NOMO-1 (cell line): Measurements from ENCODE around the gene HNRNPK.

Experiments
- DNase-seq, 2 experiments: peaks; one replicate each; lab custom pipeline; 2025; ENCODE audit not compliant: unreplicated experiment in 2 of 2; lab: John Stamatoyannopoulos, UW

HNRNPK gene

DNA sequence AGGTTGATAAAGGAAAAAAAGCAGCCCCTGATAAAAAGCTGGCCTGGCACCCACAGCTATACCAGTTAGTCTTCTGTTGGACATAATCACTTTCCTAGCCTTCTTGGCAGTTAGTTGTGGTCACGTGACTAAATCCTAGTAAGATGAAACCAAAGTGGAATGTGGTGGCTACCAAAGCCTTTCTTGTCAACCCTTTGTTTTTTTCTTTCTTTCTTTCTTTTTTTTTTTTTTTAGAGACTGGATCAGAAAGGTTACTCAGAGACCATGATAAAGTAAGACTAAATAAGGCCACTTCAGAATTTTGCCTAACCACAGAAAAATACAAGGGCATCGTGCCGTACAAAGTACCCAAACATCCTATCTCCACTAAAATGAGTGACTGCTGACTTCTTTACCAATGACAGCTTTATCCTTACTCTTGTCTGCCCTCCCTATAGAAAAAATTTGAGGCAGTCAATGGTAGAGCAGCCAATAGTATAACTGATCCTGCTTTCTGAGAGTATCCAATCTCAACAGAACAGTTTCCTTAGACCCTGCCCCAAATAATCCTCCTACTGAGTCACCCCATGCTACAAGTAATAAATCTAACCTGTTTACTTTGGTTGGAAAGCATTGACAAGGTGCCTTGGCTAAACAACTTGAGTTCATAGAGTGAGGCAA, 44.6 kb downstream of the HNRNPK start:
- no peak for DNase-seq

DNA sequence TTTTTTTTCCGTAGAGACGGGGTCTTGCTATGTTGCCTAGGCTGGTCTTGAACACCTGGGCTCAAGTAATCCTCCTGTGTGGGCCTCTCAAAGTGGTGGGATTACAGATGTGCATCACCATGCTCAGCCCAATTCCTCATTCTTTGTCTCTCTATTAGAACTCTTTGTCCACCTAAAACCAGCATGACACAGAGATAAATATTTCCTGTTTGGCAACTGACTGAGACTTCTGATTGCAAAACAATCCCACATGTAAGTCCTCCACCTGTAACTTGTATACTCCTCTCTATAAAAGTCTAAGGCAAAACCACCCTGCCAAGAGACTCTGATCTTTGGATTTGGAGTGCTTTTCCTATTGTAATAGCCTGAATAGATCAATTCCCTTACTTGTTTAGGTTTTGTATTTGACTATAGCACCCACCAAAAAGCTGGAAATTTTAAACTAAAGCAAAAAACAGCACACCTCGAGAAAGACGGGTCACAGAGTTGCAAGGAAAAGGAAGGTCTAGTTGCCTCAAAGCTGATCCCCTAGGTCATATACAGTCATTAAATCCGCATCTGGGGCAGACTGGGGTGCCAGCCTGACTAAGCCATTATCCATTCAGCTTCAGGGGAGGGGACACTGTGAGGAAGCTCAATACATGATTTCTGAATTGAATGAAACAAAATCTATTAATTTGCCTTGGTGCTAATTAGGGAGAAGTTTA, 45.3 kb downstream of the HNRNPK start:
- peak in 1 of 2 experiments; percentile 67 for DNase-seq

DNA sequence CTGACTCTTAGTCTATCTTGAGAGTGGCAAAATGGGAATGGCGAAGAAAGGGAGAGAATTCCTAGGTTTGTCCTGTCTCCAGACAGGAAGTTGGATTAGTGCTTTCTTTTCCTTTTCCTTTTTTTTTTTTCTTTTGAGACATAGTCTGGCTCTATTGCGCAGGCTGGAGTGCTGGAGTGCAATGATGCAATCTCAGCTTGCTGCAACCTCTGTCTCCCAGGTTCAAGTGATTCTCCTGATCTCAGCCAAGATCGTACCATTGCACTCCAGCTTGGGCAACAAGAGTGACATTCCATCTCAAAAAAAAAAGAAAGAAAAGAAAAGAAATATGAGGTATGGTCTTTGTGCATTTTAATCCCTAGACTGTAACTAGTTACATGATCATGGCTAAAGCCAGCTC, 46.2 kb downstream of the HNRNPK start:
- no peak for DNase-seq

DNA sequence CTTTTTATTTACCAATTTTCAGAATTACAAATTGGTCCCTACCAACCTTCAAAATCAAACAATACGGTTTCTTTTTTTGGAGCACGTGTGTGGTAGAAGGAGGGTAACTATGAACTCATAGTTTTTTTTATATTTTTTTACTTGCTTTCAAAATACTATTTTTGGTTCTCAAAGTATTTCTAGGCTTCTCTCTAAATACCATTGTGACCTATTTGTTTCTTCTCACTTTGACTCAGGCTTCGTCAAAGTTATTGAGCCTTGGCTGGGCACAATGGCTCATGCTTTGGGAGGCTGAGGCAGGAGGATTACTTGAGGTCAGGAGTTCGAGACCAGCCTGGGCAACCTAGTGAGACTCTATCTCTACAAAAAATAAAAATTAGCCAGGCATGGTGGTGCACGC, 47.2 kb downstream of the HNRNPK start:
- DNase-seq, result no peak

DNA sequence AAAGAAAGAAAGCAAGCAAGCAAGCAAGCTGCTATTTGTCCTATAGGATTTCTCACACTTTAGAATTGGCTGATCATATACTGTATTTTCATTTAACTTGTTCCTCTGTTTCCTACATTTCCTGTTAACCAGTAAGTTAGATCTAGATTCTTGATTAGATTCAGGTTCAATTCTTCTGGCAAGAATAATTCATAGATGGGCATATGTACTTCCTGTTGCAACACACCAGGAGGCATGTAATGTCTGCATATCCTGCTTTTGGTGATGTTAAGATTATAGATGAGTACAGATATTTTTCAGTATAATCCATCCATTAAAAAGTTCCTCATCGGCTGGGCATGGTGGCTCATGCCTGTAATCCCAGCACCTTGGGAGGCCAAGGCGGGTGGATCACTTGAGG, 48.0 kb downstream of the HNRNPK start:
- peak in 1 of 2 experiments; percentile 1 for DNase-seq

DNA sequence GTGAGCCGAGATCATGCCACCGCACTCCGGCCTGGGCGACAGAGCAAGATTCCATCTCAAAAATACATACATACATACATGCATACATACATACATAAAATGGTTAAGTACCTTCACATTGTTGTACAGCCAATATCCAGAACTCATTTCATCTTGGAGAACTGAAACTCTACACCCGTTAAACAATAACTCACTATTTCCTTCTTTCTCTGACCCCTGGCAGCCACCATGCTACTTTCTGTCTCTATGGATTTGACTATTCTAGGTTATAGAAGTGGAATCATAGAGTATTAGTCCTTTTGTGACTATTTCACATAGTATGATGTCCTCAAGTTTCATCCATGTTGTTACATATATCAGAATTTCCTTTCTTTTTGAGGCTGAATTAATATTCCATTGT, 49.1 kb downstream of the HNRNPK start:
- DNase-seq, result peak in 1 of 2 experiments; percentile 25

DNA sequence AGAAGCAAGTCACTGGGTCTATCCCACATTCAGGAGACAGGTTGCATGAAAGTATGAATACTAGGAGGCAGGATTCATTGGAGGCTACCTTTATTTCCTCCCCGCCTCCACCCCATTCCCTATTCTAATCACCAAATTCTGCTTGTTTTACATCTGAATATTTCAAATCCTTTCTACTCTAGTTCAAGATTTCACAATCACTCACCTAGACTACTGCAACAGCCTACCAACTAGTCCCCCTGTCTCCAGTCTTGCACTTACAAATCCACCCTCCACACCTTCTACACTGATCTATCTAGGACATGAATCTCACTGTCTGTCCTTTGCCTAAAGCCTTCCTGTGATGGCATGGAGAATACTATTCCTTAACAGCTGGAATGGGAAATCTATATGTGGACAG, 52.4 kb downstream of the HNRNPK start:
- DNase-seq, result no peak

DNA sequence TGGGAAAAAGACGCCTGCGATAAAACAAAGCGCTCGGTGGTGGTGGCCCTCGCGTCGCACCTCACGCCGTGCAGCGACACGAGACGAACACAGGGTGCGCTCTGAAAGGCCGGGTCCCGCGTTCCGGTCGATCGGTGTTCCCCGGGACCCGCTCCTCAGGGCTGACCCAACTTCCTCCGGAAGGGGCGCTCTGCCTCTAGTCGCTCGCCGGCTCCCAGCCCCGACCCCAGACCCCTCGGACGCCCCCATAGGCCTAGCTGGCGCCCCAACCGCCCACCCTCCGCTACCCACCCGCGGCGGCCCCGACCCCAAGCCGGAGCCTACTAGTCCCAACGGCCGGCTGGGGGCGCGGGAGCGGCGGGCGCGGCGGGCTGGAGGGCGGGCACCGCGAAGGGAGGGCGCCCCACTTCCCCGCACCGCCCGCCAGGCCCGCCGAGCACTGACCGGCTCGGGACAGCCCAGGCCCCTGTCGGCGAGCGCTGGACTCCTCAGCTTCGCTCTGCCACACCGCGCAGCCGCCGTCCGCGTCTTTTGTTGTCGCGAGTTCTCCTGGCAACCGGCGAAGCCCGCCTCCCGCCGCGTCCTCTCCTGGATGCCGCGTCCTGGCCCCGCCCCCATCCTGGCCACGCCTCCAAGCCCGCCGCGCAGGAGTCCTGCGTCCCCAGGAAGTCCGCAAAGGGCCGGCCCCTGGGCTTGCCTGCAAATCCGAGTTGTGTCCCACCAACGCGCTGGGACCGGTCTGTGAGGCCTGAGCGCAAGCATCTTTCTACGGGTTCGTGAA, 58.9 kb downstream of the HNRNPK start, which contains the start of gene KIF27:
KIF27 (minus strand) TSS at position 506 of the 781 bp plus-strand sequence. CDS start 5,841 bp downstream, outside the sequence.
- DNase-seq, result peak; percentile 61 to 77

DNA sequence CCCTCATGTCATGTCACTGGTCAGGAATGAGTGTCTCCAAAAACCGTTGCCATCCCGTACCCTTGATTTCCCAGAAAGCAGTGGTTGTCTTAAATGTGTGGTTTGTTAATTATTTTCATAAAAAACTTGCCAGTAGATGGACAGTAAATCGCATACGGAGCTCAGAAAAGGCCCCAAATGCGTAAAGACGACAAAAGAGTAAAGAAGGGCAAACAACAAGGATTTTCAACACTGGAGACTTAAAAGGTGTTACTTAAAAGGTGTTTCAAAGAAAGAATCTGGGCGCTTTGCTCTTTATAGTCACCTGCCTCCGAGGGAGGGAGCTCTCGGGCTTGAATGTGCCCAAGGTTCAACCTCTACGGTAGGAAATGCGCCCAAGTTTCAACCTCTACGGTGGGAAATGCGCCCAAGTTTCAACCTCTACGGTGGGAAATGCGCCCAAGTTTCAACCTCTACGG, 59.5 kb downstream of the HNRNPK start:
- peak in 1 of 2 experiments; percentile 17 for DNase-seq

DNA sequence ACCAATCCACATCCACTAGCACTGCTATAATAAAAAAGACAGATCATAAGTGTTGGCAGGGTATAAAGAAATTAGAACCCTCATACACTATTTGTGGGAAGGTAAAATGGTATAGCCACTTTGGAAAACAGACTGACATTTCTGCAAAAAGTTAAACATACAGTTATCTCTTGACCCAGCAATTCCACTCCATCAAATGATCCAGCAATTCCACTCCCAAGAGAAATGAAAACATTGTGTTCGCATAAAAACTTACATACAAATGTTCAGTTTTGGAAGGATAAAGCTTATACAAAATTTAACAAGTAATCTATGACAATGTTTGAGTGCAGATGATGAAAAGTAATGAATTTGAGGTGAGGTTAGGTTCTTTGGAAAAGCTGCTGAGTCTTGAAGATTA, 60.9 kb downstream of the HNRNPK start:
- DNase-seq, result no peak
